SJSA1 (cell line): ENCODE measurements around the gene THAP7. TPM values are rescaled to one million over a fixed set of nuclear protein-coding genes. Genes with fewer than 3 reads are reported as not detected.
"Not testable (repeated sequence)": the region's sequence is repeated elsewhere in the genome, so short reads cannot be mapped to it uniquely, and the experiment has no call there.

Experiments used
- DNase-seq, 2 experiments: peaks; one replicate each; pipeline ENCODE4 v3.0.0-alpha.2; 2015 to 2020; ENCODE audit warnings: low spot score in 2 of 2, low read depth in 1 of 2
- H3K27ac ChIP-seq: fragments of 250-450 bp; sonication (Bioruptor Pico); 2 replicates; pipeline ENCODE4 v1.5.1; 2020; ENCODE audit warnings: mild to moderate bottlenecking, moderate library complexity
- H3K27me3 ChIP-seq: fragments of 250-450 bp; sonication (Bioruptor Pico); replicated peaks from 2 replicates; pipeline ENCODE4 v1.5.1; 2020; ENCODE audit warnings: mild to moderate bottlenecking, moderate library complexity
- H3K36me3 ChIP-seq: fragments of 250-450 bp; sonication (Bioruptor Pico); 2 replicates; pipeline ENCODE4 v1.5.1; 2020; ENCODE audit warnings: mild to moderate bottlenecking
- H3K4me1 ChIP-seq: fragments of 250-450 bp; sonication (Bioruptor Pico); replicated peaks from 2 replicates; pipeline ENCODE4 v1.6.1; 2021; ENCODE audit warnings: mild to moderate bottlenecking
- H3K4me3 ChIP-seq: fragments of 250-450 bp; sonication (Bioruptor Pico); 2 replicates; pipeline ENCODE4 v1.5.1; 2020; ENCODE audit warnings: mild to moderate bottlenecking
- H3K9me3 ChIP-seq: fragments of 250-450 bp; sonication (Bioruptor Pico); replicated peaks from 2 replicates; pipeline ENCODE4 v1.5.1; 2020; ENCODE audit warnings: mild to moderate bottlenecking
- total RNA-seq: library from RNA; depleted of rRNA; stranded (reverse); fragments of >200 nt; shearing (Covaris generic); gene quantifications from 2 replicates; pipeline ENCODE4 v1.2.3, GENCODE V29; 2014

The THAP7 gene
- total RNA-seq, 1 experiment from 2014 or later = 51.1 TPM

DNA sequence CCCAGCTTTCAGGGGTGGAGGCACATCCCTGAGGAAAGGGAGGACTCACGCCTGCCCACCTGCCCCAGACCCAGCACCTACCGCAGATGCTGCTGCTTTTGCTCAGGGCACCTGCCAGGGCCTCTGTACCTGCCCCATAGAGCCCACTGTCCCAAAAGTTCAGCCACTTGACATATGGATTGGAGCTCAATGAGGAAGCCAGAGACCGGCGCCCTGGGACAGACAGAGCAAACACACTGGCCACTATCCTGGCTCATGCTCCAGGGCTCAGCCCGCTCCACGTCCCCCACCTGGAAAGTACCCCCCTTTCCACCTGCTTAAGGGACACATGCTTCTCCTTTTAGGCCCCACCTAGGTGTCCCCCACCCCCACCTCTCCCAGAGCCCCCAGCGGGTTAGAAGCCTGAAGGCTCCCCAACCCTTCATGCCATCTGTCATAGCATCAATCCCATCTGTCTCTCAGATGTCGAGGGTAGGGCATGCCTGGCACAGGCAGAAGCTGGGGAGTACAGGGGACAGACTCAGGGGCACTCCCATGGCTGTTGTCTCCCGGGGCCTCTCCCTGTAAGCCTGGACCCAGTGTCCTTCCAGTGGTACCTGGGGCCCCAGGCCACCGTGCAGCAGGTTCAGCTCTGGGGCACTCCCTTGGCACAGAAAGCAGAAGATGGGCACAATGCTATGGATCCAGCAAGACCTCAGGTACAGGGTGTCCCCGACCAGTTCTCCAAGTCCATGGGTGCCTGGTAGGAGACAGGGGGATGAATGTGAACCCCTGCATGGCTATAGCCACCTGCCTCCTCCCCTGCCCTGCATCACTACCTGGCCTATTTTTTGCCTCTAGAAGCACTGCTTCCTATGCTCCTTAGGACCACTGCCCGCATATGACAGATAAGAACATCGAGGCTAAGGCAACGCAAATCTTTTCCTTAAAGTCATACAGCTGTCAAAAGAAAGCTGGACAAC is 10.8 kb upstream of the THAP7 start:
- peaks cover 22% of the 10 kb centered on the region for H3K4me1 ChIP-seq
- no peaks in the 10 kb centered on the region for H3K36me3 ChIP-seq
- DNase-seq = no peak
- no peaks in the 10 kb centered on the region for H3K9me3 ChIP-seq
- H3K27me3 ChIP-seq = no peaks in the 10 kb centered on the region
- no peak overlapping the region for H3K27ac ChIP-seq
- H3K4me3 ChIP-seq = no peak overlapping the region

DNA sequence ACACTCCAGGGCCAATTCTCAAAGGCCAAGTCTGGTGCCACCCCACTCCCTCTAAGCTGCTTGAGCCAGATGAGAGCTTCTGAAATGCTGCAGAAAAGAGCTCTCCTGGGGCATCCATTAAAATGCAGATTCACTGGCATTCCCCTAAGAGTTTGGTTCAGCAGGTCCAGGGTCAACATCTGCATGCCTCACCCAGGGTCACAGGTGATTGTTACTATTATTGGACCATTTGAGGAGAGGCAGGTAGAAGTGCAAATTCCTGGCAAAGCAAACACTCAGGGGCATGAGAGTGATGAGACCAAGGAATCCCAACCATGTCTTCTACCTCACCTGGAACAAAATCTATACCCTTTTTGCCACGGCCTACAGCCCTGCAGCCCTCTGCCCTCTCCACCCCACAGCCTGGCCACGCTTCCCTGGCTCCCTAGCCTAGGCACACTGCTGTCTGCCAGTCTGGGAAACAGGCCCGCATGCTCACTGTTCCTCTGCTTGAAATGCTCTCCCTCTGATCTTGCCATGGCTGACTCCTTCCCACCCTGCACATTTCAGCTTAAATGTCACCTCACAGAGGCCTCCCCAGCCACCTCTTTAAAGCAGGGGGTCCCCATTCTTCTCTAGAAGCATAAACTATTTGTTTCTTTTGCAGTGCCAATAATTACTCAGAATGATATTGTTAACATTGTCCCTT is 8.7 kb upstream of the THAP7 start:
- Histone ChIP-seq H3K9me3 (no peaks in the 10 kb centered on the region), H3K27ac (no peak overlapping the region), H3K27me3 (no peaks in the 10 kb centered on the region), H3K4me1 (peaks cover 21% of the 10 kb centered on the region), H3K36me3 (no peaks in the 10 kb centered on the region), H3K4me3 (no peak overlapping the region)
- no peak for DNase-seq

DNA sequence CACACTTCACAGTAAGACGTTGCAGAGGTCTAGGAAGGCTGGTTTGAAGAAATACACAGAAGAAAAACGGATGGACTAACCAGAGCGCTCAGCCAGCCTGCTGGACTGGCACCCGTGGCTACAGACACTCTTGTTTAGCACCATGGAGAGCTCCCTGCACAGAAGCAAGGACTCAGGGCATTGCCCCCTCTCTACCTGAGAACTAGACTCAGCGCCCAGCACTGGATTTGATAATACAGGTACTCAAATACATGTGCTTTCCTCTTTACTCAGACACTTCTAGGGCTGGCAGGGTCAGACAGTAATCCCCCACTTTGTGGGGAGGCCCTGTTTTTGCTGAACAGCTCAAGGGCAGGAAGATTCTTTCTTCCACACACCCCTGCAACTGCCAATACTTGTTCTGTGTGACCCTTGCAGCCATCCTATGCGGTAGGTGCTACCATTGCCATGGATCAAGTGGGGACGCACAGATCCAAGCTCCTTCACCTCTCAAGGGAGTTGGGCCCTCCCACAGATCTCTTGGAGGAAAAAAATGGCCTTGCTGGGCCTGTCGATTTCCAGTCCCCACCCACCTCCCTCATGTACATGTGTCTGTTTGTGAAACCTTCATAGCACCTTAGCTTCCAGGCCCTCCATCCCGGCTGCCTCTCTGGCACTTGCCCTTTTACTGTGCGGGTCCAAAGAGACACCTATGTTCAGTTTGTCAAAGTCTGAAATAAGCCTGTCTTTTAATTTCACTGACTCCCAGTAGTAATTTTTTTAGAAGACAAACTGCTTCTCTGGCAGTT is 7.9 kb upstream of the THAP7 start:
- DNase-seq = peak in 1 of 2 experiments; percentile 25
- Histone ChIP-seq H3K27ac (no peak overlapping the region), H3K27me3 (no peaks in the 10 kb centered on the region), H3K9me3 (no peaks in the 10 kb centered on the region), H3K36me3 (no peaks in the 10 kb centered on the region), H3K4me1 (peaks cover 14% of the 10 kb centered on the region), H3K4me3 (no peak overlapping the region)

DNA sequence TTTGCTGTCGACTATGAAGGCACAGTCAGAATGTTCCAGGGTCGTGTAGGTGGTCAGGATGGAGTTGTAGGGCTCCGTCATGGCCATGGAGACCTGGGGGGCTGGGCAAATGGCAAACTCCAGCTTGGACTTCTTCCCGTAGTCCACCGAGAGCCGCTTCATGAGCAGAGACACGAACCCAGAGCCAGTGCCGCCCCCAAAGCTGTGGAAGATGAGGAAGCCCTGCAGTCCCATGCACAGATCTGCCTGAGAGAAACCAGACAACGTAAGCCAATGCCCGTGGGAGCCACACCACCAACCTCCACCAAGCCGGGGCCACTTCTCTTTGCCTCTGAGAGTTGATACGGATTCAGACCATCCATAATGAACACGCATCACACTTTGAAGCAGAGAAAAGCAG is 7.3 kb upstream of the THAP7 start:
- H3K4me1 ChIP-seq, DNase-seq, H3K27me3 ChIP-seq, H3K4me3 ChIP-seq, H3K27ac ChIP-seq, H3K9me3 ChIP-seq, H3K36me3 ChIP-seq: not testable (repeated sequence)

DNA sequence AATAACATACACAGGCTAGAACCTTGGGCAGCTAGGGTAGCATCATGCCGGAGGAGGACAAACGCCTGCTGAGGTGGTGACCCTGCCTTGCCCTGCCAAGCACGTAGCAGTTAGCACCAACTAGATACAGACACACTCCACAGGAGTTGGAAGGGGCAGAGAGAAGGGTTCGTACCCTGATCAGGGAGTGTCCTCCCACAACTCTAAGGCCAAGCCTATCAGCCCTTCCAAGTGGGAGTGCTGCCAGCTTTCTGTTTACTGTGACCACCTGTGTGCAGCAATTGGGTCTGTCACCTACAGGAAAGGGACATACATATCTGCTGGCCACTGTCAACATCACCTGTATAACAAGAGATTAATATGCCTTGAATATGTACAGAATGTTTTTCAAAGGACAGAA is 1.9 kb upstream of the THAP7 start:
- Histone ChIP-seq H3K4me3 (no peak overlapping the region), H3K27me3 (no peaks in the 10 kb centered on the region), H3K9me3 (no peaks in the 10 kb centered on the region), H3K4me1 (peaks cover 23% of the 10 kb centered on the region), H3K36me3 (peaks cover 29% of the 10 kb centered on the region), H3K27ac (no peak overlapping the region)
- no peak for DNase-seq

DNA sequence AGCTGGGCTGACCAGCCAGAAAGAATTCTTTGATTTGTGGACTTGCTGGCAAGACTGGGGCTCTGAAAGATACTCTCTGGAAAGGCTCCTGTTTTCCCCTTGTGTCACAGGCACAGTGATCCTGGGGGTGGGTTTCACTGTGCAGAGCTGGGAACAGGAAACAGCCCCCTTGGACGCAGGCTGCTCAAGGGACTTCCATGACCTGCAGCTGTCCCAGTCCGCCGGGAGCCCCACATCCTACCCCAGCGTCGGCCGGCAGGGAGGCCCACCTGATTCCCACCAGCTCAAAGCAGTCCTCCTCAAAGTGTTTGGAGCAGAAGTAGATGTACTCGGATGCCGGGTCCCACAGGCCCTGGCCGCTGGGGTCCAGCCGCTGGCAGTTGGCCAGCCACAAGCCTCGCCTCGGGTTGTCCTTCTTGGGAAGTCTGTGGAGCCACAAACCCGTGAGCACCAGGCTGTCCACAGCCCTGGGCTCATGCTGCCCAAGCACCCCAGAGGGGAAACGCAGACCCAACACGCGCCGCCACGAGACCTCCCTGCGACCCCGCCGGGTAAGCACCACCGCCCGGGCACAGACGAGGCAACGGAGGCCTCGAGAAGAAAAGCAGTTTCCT is 824 bp downstream of the THAP7 start:
- Histone ChIP-seq H3K27me3 (no peaks in the 10 kb centered on the region), H3K4me3 (peak overlapping the region; percentile 72), H3K27ac (peak overlapping the region; percentile 97), H3K9me3 (no peaks in the 10 kb centered on the region), H3K4me1 (peaks cover 23% of the 10 kb centered on the region), H3K36me3 (peaks cover 55% of the 10 kb centered on the region)
- no peak for DNase-seq

DNA sequence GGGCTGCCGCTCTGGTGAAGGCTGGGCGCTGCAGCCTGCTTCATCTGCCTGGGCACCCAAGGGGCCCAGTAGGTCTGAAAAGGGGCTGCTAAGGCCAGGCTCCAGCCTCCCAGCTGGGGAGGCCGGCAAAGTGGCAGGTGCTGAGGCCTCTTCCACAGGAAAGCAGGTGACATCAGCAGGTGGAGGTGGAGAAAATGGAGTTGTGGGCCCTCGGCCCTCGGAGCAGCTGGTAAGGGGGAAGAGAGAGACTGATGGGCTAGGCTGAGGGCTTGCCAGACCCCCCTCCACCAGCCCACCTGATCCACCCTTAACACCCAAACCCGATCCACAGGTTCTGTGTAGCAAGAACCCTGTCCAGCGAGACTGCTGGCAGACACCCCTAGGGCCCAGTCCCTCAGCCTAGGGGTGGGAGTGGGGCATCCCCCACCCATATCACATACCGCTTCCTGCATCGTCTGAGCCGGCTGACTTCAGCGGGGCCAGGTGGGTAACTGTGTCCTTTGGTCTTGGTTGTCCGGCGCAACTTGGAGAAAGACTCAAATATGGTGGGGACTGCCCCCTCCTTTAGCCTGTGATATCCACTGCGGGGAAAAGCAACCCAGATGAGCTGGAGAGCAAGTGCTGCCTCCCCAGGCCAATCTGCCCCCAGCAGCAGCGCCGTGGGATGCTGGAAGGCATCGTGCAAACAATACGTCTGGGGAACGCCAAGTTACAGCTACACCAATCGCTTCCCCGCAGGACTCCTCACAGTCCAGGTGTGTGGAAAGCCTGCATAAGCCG is 1.5 kb downstream of the THAP7 start:
- H3K4me1 ChIP-seq = peaks cover 23% of the 10 kb centered on the region
- peak overlapping the region; percentile 72 for H3K4me3 ChIP-seq
- H3K36me3 ChIP-seq = peaks cover 56% of the 10 kb centered on the region
- H3K27me3 ChIP-seq = no peaks in the 10 kb centered on the region
- peak in 1 of 2 experiments; percentile 10 for DNase-seq
- no peak overlapping the region for H3K27ac ChIP-seq
- H3K9me3 ChIP-seq = no peaks in the 10 kb centered on the region

DNA sequence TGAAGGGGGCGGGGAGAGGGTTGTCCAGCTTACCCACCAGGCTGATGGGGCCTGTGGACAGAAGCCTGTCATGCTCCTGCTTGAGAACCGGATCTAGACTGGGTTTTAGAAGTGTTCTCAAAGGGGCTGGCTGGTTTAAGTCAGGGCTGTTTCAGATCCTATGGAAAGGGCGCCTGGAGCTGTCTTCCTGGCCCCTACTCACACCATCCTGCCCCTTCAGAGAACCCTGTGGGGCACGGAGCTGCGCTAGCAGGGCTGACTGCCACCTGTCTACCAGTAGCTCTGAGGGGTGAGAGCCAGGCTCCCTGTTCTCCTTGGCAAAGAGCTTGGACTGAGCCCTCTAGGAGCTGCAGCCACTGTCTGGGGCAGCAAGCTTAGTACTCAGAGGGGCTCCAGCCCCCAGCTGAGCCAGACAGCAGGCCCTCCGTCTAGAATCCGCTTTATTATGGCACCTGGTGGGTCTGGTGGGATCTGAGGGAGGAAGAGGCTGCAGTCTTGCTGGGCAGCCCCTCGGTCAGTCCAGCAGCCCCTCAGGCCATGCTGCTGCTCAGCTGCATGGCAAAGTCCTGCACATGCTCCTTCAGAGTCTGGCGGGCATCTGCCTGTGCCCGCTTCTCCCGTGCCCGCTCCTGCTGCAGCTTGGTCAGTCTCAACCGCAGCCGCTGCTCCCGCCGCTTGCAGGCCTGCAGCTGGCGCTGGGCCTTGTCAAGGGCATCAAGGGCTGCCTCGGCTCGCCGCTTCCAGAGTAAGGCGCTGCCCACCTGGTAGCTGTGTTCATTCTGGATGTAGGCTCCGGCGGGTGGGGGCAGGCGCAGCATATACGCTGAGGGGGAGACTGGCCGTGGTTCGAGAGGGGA is 2.3 kb downstream of the THAP7 start:
- no peak overlapping the region for H3K27ac ChIP-seq
- H3K4me3 ChIP-seq = no peak overlapping the region

DNA sequence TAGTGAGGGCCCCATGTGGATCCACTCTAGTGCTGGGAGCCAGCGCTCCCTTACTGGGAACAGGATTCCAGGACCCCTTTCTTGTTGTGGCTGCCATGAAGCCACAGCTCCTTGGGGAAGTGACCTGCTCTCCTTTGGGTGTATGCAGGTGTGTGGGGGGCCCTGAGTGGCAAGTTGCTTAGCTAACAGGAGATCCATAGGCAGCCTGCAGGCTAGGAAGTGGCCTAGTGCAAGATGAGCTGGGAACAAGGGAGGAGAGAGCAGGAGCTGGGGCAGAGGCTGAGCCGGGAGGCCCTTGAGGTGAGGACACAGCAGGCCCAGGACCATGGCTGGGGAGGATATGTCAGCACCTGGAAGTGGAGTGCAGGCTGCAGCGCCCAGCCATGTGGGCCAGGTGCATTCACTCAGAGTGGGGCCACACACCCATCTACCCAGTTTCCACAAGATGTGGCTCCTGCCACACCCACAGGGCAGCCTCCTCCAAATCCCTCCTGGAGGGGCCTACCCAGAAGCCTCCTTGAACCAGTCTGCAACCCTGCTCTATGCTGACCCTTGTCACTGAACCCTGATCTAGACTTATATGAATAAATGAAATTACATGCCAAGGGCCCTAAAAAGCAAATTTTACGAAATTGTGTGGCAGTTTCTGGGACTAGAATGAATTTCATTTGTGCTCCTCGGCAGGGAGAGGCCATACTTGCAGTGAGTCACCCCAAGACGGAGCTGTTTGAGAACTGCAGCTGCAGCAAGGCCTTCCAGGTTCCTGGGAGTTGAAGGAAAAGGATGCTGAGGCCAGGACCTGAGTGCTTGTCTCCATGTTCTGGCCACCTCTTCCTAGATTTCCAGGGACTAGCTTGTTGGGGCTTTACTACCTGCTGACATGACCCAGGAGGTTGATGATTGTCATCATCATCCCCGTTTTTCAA is 3.2 kb downstream of the THAP7 start:
- peaks cover 23% of the 10 kb centered on the region for H3K4me1 ChIP-seq
- no peaks in the 10 kb centered on the region for H3K27me3 ChIP-seq
- H3K9me3 ChIP-seq = no peaks in the 10 kb centered on the region
- H3K4me3 ChIP-seq = no peak overlapping the region
- no peak overlapping the region for H3K27ac ChIP-seq
- DNase-seq = no peak
- peaks cover 62% of the 10 kb centered on the region for H3K36me3 ChIP-seq

More for the DNA sequence above, 2.3 kb downstream of the THAP7 start:
- no peaks in the 10 kb centered on the region for H3K27me3 ChIP-seq
- H3K36me3 ChIP-seq = peaks cover 62% of the 10 kb centered on the region
- H3K9me3 ChIP-seq = no peaks in the 10 kb centered on the region
- DNase-seq = no peak
- peaks cover 23% of the 10 kb centered on the region for H3K4me1 ChIP-seq

DNA sequence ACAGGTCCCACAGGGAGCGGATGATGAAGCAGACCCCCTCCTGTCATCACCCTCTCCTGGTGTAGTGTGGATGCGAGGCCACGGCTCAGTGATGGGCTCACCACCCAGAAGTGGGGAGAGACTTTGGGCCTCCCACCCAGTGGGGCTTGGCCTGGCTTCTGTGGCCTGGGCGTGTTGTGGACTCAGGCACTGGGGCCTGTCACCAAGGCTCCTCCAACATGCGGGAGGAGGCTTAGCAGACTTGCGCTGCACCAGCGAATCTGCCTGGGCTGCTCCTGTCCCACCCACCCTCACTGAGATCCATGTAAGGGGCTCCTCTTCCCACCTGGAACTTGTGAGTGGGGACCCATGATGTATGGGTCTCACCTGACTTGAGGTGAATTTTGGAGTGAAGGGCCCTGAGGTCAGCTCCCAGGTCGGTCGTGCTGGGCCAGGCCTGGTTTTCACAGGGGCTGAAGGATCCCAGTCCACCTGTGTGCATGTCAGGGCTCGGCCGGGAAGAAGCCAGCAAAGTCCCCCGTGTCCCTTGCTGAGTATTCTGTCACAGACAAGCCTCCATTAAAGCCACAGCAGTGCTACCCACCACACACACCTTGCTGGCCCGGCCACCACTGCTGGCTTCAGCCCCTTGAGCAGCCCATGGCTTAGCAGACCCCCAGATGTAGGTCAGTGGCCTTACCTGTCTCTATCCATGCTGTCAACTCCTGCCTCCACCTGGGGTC is 4.2 kb downstream of the THAP7 start:
- no peak for DNase-seq
- Histone ChIP-seq H3K36me3 (peaks cover 66% of the 10 kb centered on the region), H3K9me3 (no peaks in the 10 kb centered on the region), H3K4me1 (peaks cover 18% of the 10 kb centered on the region), H3K27me3 (no peaks in the 10 kb centered on the region), H3K27ac (no peak overlapping the region), H3K4me3 (no peak overlapping the region)
